ENCODE data around the gene STOX2. TPM values are rescaled to one million over a fixed set of nuclear protein-coding genes. Genes with fewer than 3 reads are reported as not detected.

Gene STOX2
- total and polyA plus RNA-seq, 2 of the 13 experiments (the other 11 are each of a cell fraction or from before 2014, with no cell fraction given): 0.01 to 0.15 TPM

DNA sequence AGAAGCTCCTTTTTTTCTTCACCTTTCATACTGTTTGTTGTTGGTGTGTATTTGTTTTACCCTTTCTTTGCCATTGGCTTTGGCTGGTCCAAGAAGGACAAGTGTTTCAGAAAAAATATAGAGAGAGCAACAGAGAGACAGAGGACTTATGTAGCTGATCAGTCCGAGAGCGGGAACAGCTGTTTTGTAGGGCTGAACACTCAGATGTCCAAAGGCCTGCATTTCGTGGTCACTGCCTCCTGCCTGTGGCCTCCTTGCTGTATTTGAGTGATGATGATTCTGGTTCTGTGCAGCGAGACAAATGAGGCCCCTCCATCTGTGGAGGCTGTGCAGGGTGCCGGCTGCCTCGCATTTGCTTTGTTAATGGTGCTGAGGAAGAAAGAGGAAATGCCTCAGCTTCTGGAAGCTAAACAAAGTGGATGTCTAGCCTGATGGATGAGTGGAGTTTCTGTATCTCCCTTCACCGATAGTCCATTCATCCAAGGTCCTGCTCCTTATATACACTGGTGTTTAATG is 19.8 kb upstream of the STOX2 start:
- no peak overlapping the region for H3K27ac ChIP-seq (ENCODE audit: extremely low read length, insufficient read depth, low read length)
- WGBS (ENCODE audit: low lambda C conversion rate): 63% methylated on average over 7 of the region's 7 CpGs
- ATAC-seq: no peak
- FAIRE-seq: no peak
- H3K9ac ChIP-seq (ENCODE audit: insufficient read depth, low read depth, low read length): no peak overlapping the region
- CTCF ChIA-PET (ENCODE audit: low intra/inter-chr PET ratio, low total read pairs): no interaction called here
- no peak overlapping the region for H3K4me2 ChIP-seq (ENCODE audit: low read depth, low read length)
- H3K36me3 ChIP-seq (replicated peaks in 1 of 2; ENCODE audit: control insufficient read depth in 1 of 2, insufficient read depth in 2 of 2, low read length in 2 of 2): no peaks in the 10 kb centered on the region
- DNase-seq (ENCODE audit: low spot score): no peak
- no TSS peak for BruUV-seq (replicated peaks)
- H2AFZ ChIP-seq (ENCODE audit: low read length): no peak overlapping the region
- intact Hi-C loops (cut with micrococcal nuclease; ENCODE audit: unreplicated experiment) (no loop called here), in situ Hi-C loops (cut with HindIII; ENCODE audit: extremely low pct_ligation_motif_present, low pct_unique_long_range_greater_than_20kb) (no loop called here)
- no peaks in the 10 kb centered on the region for H3K4me1 ChIP-seq (ENCODE audit: insufficient read depth, low read length)
- POLR2A ChIA-PET: no interaction called here
- H3K9me3 ChIP-seq (ENCODE audit: low read length): no peaks in the 10 kb centered on the region
- H4K20me1 ChIP-seq (ENCODE audit: insufficient read depth, low read length): no peaks in the 10 kb centered on the region
- no peaks in the 10 kb centered on the region for H3K79me2 ChIP-seq (ENCODE audit: insufficient read depth, low read length)
- no peak overlapping the region for H3K4me3 ChIP-seq (replicated peaks in 1 of 3; ENCODE audit: insufficient read depth in 1 of 3, low read depth in 2 of 3, low read length in 3 of 3)
- peaks cover 0 to 2% of the 10 kb centered on the region in 2 experiments; a peak in 1 of 5 replicates for H3K27me3 ChIP-seq (ENCODE audit: control insufficient read depth in 1 of 2, insufficient read depth in 2 of 2, low read length in 2 of 2)
- no peak for TF ChIP-seq ZFP82 (CRISPR knock-in tag; IDR thresholded peaks at IDR 0.05; ENCODE audit: borderline replicate concordance)
- no peak for TF ChIP-seq RBM22 (optimal IDR thresholded peaks at IDR 0.05; ENCODE audit: low read length)
- TF ChIP-seq, protein P1, sequence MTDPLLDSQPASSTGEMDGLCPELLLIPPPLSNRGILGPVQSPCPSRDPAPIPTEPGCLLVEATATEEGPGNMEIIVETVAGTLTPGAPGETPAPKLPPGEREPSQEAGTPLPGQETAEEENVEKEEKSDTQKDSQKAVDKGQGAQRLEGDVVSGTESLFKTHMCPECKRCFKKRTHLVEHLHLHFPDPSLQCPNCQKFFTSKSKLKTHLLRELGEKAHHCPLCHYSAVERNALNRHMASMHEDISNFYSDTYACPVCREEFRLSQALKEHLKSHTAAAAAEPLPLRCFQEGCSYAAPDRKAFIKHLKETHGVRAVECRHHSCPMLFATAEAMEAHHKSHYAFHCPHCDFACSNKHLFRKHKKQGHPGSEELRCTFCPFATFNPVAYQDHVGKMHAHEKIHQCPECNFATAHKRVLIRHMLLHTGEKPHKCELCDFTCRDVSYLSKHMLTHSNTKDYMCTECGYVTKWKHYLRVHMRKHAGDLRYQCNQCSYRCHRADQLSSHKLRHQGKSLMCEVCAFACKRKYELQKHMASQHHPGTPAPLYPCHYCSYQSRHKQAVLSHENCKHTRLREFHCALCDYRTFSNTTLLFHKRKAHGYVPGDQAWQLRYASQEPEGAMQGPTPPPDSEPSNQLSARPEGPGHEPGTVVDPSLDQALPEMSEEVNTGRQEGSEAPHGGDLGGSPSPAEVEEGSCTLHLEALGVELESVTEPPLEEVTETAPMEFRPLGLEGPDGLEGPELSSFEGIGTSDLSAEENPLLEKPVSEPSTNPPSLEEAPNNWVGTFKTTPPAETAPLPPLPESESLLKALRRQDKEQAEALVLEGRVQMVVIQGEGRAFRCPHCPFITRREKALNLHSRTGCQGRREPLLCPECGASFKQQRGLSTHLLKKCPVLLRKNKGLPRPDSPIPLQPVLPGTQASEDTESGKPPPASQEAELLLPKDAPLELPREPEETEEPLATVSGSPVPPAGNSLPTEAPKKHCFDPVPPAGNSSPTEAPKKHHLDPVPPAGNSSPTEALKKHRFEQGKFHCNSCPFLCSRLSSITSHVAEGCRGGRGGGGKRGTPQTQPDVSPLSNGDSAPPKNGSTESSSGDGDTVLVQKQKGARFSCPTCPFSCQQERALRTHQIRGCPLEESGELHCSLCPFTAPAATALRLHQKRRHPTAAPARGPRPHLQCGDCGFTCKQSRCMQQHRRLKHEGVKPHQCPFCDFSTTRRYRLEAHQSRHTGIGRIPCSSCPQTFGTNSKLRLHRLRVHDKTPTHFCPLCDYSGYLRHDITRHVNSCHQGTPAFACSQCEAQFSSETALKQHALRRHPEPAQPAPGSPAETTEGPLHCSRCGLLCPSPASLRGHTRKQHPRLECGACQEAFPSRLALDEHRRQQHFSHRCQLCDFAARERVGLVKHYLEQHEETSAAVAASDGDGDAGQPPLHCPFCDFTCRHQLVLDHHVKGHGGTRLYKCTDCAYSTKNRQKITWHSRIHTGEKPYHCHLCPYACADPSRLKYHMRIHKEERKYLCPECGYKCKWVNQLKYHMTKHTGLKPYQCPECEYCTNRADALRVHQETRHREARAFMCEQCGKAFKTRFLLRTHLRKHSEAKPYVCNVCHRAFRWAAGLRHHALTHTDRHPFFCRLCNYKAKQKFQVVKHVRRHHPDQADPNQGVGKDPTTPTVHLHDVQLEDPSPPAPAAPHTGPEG (CRISPR knock-in tag; IDR thresholded peaks at IDR 0.05): no peak
- no peak for TF ChIP-seq CBX1 (IDR thresholded peaks at IDR 0.05; ENCODE audit: low read depth)
- no peak for TF ChIP-seq ZNF354B (CRISPR knock-in tag; IDR thresholded peaks at IDR 0.05)
- no peak for TF ChIP-seq NFIC (IDR thresholded peaks at IDR 0.05; ENCODE audit: low read length)
- no peak for TF ChIP-seq NFIB (CRISPR knock-in tag; IDR thresholded peaks at IDR 0.05; ENCODE audit: borderline replicate concordance)
- TF ChIP-seq CHCHD3 (CRISPR knock-in tag; IDR thresholded peaks at IDR 0.05): no peak
- TF ChIP-seq, protein P2, sequence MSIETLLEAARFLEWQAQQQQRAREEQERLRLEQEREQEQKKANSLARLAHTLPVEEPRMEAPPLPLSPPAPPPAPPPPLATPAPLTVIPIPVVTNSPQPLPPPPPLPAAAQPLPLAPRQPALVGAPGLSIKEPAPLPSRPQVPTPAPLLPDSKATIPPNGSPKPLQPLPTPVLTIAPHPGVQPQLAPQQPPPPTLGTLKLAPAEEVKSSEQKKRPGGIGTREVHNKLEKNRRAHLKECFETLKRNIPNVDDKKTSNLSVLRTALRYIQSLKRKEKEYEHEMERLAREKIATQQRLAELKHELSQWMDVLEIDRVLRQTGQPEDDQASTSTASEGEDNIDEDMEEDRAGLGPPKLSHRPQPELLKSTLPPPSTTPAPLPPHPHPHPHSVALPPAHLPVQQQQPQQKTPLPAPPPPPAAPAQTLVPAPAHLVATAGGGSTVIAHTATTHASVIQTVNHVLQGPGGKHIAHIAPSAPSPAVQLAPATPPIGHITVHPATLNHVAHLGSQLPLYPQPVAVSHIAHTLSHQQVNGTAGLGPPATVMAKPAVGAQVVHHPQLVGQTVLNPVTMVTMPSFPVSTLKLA (IDR thresholded peaks at IDR 0.05): no peak
- no peak for TF ChIP-seq ZNF431 (CRISPR knock-in tag; IDR thresholded peaks at IDR 0.05; ENCODE audit: borderline replicate concordance, low read depth)
- TF ChIP-seq, protein P3, sequence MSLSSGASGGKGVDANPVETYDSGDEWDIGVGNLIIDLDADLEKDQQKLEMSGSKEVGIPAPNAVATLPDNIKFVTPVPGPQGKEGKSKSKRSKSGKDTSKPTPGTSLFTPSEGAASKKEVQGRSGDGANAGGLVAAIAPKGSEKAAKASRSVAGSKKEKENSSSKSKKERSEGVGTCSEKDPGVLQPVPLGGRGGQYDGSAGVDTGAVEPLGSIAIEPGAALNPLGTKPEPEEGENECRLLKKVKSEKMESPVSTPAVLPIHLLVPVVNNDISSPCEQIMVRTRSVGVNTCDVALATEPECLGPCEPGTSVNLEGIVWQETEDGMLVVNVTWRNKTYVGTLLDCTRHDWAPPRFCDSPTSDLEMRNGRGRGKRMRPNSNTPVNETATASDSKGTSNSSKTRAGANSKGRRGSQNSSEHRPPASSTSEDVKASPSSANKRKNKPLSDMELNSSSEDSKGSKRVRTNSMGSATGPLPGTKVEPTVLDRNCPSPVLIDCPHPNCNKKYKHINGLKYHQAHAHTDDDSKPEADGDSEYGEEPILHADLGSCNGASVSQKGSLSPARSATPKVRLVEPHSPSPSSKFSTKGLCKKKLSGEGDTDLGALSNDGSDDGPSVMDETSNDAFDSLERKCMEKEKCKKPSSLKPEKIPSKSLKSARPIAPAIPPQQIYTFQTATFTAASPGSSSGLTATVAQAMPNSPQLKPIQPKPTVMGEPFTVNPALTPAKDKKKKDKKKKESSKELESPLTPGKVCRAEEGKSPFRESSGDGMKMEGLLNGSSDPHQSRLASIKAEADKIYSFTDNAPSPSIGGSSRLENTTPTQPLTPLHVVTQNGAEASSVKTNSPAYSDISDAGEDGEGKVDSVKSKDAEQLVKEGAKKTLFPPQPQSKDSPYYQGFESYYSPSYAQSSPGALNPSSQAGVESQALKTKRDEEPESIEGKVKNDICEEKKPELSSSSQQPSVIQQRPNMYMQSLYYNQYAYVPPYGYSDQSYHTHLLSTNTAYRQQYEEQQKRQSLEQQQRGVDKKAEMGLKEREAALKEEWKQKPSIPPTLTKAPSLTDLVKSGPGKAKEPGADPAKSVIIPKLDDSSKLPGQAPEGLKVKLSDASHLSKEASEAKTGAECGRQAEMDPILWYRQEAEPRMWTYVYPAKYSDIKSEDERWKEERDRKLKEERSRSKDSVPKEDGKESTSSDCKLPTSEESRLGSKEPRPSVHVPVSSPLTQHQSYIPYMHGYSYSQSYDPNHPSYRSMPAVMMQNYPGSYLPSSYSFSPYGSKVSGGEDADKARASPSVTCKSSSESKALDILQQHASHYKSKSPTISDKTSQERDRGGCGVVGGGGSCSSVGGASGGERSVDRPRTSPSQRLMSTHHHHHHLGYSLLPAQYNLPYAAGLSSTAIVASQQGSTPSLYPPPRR (CRISPR knock-in tag; IDR thresholded peaks at IDR 0.05; ENCODE audit: borderline replicate concordance): no peak
- no peak for TF ChIP-seq MED1 (CRISPR knock-in tag; IDR thresholded peaks at IDR 0.05)
- no peak for TF ChIP-seq RFX5 (IDR thresholded peaks at IDR 0.05; ENCODE audit: low read depth, low read length)
- no peak for TF ChIP-seq MTF2 (CRISPR knock-in tag; IDR thresholded peaks at IDR 0.05; ENCODE audit: borderline replicate concordance)
